Kidney capillary endothelial cell (primary cell): ENCODE measurements around the gene GALNTL6.
"Not testable (repeated sequence)": the region's sequence is repeated elsewhere in the genome, so short reads cannot be mapped to it uniquely, and the experiment has no call there.

Experiments
- DNase-seq: peaks from one replicate; pipeline ENCODE4 v3.0.0-alpha.2; 2018; ENCODE audit warnings: low spot score

The GALNTL6 gene

DNA sequence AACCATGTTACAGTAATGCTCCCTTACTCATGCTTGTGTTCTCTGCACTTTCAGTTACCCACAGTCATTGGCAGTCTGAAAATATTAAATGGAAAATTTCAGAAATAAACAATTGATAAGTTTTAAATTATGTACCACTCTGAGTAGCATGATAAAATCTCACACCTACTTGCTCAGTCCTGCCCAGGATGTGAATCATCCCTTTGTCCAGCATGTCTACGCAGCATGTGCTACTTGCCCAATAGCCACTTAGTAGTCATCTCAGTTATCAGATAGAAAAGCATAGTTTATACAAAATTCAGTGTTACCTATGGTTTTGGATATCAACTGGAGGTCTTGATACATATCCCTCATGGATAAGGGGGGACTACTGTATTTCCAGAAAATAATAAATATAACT, 577.1 kb downstream of the GALNTL6 start:
- no peak for DNase-seq

DNA sequence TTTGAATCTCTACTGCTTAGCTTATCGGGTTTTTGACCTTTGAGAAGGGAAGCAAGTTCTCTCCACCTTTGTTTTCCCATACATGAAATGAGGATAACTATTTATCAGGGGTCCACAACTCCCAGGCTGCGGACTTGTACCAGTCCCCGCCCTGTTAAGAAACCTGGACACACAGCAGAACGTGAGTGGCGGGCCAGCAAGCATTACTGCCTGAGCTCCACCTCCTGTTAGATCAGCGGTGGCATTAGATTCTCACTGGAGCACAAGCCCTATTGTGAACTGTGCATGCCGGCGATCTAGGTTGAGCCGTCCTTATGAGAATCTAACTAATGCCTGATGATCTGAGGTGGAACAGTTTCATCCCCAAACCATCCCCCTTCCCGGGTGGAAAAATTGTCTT, 579.5 kb downstream of the GALNTL6 start:
- DNase-seq = no peak

DNA sequence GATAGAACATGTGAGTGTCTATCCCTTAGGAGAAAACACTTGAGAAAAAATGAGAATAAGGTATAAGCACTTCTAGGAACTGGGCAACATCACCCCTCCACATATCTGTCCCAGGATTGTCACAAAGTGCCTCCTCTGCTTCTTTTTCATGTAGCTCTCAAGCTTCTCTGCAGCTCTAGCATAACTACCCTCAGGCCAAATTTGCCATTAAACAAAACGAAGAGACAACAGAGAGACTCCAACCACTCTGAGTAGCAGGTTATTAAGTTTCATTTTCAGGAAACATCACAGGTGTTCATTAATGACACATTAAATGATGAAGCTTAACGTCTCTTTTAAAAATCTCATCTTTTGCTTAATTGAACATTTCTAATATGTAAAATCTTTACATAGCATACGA, 580.0 kb downstream of the GALNTL6 start:
- no peak for DNase-seq

DNA sequence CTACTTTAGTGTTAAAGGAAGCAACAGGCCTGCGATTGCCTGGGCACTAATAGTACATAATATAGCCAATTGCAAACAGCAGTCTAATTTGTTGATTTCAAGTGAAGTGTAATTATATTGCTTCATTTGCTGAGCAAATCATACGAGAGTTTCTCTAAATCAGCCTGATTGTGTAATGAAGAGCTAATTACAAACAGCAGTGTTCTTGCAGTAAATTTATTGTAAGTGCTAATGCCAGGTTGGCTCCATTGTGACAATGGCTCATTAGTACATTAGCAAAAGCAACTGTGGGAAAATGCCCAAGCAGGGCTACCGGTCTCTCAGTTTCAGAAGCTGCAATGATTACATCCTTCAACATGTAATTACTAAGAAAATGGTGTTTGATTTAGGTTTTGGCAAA, 591.5 kb downstream of the GALNTL6 start:
- DNase-seq = no peak

DNA sequence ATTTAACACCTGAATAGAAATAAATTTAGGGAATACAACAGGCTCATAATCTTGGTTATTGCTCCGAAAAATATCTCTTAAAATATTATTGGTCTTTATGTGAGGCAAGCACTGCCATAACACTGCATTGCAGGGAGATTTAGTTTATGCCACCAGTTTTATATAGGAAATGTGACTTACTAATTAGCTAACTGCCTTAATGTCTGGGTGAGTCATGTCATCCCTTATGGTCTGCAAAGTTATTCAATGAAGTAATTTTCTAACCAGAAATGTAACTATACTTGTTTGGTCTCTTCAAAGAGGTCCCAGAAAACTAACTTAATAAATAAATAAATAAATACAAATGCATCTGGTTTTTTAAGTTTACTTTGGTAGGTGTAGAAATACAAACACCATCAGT, 597.2 kb downstream of the GALNTL6 start:
- DNase-seq = no peak

DNA sequence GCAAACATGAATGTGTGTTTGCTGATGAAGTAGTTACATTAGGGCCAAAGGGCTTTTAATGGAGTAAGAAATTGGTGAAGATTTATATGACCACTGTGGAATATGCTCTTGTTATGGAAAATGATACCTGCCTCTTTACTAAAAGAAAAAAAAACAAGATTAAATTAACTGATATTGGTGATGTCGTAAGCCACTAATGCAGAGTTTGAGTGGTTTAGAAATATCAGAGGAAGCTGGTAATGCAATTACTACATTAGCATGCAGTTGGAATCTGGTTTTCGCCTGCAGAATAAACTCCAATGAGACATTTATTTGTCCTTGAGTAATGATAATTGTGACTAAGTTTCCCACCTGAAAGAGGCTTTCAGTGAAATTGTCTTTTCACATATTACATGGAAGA, 597.9 kb downstream of the GALNTL6 start:
- no peak for DNase-seq

DNA sequence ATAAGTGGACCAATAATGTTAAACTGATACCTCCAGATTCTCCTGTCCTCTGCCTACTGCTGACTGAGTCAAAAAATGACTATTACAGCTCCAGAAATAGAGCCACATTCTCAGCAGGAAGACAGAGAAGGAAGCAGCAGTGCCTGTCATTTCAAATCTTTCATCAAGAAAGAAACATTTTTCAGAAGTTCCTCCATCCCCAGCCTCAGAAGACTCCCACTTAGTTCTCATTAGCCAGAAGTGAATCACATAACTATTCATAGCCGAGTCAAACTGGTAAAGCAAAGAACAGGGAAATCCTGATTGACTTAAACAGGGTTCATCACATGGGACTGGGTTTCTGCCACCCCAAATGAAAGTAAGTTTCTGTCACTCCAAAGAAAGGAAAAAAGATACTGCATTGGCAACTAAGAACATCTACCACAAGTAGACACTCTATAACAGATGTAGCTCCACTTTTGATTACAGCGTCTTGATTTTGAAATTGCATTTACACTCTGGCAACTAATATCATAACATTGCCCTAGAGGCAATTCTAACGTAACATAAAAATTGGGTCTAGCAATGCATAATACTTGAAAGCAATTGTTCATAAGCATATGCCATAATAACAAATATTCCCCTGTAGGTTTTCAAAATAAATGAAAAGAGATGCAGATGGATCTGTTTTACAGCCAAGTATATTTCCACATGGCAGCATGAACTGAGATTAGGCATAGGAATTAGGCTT, 599.8 kb downstream of the GALNTL6 start:
- DNase-seq = no peak

DNA sequence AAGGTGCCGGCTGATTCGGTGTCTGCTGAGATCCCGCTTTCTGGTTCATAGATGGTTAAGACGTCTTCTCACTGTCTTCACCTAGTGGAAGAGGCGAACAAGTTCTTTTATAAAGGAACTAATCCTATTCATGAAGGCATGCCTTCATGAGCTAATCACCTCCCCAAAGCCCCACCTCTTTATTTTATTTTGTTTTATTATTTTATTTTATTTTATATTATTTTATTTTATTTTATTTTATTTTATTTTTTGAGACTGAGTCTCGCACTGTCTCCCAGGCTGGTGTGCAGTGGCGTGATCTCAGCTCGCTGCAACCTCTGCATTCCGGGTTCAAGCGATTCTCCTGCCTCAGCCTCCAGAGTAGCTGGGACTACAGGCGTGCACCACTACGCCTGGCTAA, 615.8 kb downstream of the GALNTL6 start:
- DNase-seq = not testable (repeated sequence)

DNA sequence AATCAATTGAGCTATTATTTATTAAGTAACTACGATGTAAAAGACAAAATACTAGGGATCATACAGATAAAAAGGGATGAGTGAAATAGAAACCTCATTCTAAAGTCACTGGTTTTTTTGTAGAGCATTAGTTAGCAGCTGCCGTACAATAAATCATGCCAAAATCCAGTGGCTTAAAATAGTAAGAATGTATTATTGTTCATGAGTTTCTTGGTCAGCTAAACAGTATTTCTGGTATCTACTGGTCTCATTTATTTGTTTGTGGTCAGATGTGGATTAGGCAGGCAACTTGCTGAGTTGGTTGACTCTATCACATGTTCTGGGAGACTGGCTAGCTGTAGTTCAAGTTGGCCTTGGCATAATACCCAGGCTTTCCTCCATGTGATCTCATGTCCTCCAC, 667.3 kb downstream of the GALNTL6 start:
- DNase-seq = no peak

DNA sequence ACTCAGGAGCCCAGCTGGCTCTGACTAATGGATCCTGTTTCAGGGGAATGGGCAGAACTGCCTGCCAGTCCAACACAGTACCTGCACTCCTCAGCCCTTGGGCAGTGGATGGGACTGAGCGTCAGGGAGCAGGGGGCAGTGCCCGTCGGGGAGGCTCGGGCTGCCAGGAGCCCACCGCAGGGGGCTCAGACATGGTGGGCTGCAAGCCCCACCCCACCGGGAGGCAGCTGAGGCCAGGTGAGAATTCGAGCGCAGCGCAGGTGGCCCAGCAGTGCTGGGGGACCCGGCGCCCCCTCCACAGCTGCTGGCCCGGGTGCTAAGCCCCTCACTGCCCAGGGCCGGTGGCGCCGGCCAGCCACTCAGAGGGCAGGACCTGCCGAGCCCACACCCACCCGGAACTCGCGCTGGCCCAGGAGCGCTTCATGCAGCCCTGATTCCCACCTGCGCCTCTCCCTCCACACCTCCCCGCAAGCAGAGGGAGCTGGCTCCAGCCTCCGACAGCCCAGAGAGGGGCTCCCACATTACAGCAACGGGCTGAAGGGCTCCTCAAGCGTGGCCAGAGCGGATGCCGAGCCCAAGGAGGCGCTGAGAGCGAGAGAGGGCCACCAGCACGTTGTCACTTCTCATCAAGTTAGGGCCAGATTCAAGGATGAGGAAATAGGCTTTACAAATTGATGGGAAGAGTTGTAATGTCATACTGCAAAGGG, 668.8 kb downstream of the GALNTL6 start:
- DNase-seq = no peak

DNA sequence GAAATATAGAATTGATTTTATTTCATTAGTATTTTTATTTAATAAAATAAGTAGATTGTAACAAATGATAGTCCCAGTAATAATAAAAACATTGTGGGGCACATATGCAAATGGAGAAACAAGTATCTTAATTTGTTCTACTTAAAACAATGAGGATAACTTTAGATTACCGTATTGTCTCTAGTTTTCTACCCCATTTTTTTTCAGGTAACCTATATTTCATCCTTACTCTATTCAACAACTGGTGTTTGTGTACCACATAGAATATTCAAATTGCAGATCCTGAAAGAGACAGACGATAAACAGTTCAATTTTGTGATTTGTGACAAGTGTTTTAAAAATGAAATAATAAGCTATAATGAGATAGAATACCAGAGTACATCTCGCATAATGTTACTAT, 671.8 kb downstream of the GALNTL6 start:
- no peak for DNase-seq

DNA sequence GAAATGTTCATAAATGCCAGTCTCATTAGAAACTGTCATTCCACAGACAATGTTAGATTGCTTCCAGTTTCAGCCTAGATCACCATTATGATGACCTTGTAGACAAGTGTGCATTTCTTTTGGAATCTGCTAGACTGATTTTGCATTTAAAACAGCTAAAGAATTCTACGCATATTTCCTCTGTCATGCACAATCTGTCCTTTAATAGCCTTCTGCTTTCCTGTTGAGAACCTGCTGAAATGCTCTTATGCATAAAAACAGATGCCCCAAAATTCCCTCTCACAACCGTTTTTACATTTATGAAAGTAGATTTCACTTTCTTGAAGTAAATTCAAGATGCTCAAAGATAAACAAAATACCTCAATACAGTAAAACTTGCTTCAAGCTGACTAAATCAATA, 673.3 kb downstream of the GALNTL6 start:
- no peak for DNase-seq

DNA sequence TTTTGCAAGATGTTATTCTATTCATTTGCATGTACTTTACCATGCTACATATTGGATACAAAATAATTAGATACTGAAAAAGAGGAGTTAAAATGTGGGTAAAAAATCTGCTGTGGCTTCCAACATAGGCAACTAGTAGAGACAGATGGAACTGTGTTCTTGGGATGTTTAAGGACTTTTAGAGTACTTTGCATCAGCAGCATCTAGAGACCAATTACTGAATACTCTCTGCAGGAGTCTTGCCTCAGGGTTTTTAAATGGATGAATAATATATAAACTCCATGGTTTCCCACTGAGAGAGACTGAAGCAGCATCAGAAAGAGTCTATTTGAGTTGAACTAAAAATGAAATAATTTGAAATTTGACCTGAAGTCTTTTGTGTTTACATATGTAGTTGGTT, 676.7 kb downstream of the GALNTL6 start:
- no peak for DNase-seq

DNA sequence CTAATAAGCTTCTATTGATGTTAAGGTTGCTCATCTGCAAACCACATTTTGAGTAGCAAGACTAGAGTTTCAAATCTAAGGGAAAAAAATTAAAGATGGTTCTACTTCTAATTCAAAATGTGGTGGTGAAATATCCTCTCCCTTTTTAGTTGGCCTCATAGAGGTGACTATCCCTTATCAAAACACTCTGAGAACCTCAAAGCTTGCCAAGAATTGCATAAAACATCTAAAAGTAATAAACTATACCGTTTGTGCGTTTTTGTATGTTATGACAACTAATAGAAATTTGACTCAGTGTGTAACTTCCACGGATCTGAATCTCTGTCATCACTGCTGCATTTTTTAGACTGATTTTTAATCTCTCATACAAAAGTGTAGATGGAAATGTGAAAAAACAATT, 682.6 kb downstream of the GALNTL6 start:
- DNase-seq = no peak

DNA sequence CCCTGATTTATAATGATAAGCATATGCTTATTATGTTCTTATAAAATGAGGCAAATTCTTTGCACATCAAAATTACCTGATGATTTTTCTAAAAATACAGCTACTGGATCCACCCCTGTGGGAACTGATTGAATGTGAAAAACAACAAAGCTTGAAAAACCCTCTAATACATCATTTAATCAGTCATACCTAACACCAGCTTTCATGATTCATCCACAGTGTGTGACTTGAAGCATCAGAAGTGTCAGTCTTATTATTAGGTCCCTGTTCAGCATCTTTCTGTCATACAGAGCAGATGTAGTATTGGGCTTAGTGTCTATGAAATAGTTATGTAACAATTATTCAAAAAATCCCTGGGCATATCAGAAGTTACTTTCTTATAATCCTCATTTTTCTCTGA, 684.1 kb downstream of the GALNTL6 start:
- no peak for DNase-seq

DNA sequence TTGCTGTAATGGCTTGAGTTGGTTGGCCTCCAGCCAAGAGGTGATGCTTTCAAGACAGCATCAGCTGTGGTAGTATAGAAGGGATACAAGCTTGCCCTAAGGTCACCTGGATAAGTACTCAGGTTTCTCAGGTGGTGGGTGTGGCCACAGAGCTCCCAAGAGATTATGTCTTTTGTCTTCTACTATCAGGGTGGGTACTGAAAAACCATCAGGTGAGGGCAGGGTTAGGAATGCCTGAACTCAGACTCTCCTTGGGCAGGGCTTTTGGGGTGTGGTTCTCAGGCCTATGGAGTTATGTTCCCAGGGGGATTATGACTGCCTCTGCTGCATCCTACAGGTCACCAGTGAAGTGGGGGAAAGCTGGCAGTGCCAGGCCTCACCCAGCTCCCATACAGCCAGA, 700.8 kb downstream of the GALNTL6 start:
- no peak for DNase-seq

DNA sequence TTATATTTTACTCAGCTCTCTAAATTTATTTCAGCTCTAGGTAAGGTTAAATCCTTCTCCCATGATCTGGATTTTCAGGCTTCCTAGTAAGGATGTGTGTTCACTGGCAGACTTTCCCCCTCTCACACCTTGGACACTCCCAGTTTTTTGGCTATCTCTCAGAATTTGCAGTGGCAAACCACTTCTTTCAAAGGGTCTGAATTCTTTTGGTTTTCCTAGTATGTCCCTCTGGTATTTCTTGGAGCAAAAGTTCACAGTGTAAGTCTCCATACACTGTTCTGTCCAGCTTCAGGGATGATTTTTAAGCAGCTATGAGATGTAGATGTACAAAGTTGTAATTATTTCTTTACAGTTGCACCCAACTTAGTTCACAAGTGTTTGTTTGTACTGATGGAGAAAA, 701.6 kb downstream of the GALNTL6 start:
- DNase-seq = no peak

DNA sequence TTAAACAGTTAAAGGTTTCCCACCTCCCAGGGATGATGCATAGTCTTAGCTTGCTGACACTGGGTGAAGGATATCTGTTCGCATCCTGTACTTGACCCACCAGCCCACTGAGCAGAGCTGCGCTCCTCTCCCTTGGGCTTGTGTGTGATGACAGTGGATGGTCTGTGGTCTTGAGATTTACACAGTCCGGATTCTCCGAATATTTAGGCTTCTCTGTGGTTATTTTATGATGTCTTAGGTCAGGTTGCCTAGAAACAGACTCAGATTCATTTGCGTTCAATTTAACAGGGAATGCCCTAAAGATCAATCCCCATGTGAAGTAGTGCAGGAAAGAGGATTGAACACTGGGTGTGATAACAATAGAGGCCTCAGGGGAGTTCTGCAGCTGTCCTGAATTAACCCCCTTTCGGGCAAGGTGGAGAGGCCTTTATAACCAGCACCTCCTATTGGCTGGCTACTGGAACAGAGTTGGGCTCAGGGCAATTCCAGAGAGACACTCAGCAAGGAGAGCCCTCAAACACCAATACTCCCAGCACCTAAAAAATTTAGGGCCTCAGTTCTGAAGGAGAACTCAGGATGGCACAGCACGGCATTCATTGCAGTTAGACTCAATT, 702.2 kb downstream of the GALNTL6 start:
- DNase-seq = no peak

DNA sequence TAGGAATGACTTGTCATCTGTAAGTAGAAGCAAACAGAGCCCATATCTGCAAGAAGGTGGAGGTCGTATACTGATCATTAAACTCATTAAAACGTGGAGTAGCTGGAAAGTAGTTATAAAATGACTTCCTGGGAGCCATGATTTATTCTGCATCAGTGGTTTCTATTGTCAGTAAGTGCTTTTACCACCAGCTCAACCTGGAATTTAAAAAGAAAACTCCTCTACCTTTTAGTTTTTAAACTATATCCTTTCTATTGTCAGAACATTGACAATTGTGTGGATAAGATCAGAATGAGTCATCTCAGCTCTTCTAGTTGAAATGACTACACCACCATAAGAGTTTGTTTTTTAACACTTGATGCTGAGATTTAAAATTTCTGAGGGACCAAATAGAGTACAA, 704.2 kb downstream of the GALNTL6 start:
- DNase-seq = no peak

DNA sequence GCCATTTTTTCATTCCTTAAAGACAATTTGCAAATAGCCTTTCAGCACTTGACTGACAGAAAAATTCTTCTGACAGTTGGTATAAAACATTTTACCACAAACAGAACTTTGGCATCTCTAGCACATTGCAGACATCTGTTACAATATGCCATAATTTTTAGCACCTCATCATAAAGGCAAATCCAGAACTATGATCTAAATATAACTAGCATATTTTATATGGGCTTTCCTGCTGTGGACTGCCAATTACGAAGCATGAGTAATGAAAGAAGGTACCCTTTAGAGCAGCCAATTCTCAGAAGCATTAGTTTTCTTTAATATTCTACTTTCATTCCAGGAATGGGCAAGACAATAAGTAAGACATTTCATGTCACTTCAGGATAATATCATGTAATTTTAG, 708.0 kb downstream of the GALNTL6 start:
- DNase-seq = no peak

DNA sequence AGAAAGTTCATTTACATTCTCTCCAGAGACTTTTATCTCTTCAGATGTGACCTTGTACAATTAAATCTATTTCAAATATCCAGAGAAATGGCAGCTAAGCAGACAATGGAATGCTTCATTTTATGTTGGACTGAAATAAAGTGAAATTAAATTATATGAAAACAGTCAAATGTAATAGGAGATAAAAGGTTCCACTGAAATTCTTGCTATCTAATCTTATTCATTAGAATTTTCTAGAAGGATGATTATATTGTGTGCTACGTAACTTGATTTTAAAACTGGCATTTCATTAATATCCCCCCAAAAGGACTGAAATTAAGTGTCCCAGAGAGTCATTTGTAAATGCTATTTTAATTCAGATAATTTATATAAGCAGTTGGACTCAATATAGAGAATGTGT, 708.5 kb downstream of the GALNTL6 start:
- DNase-seq = no peak

DNA sequence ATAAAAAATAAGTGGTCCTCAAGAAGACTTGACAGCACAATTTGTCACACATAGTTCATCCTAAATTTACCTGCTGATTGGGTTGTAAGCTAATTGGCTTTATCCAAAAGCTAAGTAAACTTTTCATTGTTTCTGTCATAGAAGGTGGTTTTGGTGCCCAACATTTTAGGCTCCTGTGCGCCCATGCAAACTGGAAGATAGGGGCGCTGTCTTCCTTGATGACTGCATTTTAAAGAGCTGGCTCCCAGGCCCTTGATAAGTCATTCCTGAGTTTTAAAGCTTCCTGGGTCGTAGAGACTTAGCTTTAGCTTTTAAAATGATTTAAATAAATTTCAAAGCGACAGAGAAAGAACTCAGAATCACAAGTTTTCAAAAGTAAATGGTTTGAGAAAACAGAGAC, 730.0 kb downstream of the GALNTL6 start:
- DNase-seq = no peak

DNA sequence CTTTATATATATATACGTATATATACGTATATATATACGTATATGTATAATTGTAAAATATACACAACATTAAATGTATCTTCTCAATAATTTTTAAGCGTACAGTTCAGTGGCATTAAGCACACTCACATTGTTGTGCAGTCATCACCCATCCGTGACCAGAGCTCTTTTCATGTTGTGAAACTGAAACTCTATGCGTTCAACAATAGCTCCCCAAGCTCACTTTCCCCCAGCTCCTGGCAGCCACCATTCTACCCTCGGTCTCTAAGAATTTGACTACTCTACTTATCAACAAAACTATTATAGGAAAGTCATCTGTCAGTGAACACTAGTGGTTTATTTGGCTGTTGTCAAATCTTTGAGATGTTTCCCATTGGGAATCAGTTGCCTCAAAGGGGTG, 733.6 kb downstream of the GALNTL6 start:
- DNase-seq = no peak

DNA sequence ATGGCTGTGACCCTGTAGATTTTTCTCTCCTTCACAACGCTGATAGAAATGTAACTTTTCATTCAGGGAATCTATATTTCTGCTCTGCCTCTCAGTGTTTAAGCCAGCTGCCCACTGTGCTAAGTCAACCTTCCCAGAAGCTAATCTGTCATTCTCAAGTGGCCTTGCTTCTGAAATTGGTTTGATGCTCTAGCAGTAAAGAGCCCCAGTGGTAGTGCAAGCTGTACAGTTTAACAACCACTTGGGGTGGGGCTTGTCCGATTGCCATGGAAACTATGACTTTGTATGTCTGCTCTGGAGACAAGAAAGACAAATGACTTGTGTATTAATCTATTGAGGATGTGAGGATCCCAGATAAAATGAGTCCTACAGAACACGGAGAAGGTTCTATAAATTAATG, 734.5 kb downstream of the GALNTL6 start:
- DNase-seq = no peak
